ENCODE results near the gene SPRED3. TPM values are rescaled to one million over a fixed set of nuclear protein-coding genes. Genes with fewer than 3 reads are reported as not detected.

Gene SPRED3
- total and polyA plus RNA-seq, 2 of the 8 experiments (the other 6 are each of a cell fraction or from before 2014, with no cell fraction given): 8.1 to 10.3 TPM

Other genes starting within 250 kb of the SPRED3 start
- 15.2 and 15.6 TPM in 2 replicates for gene DPF1, start 164.5 kb upstream of the SPRED3 start, total RNA-seq (2021; fragmentation: NEBNext Ultra II Directional; extraction: Animal tissue kit (Norgen Biotek cat#: 25700))
- gene DPF1, start 164.5 kb upstream of the SPRED3 start, polyA plus RNA-seq (2011; rRNA removed): 12.9 and 20.9 TPM in 2 replicates
- gene PPP1R14A, start 132.3 kb upstream of the SPRED3 start, total RNA-seq (2021; fragmentation: NEBNext Ultra II Directional; extraction: Animal tissue kit (Norgen Biotek cat#: 25700)): 21.8 and 26.3 TPM in 2 replicates
- gene PPP1R14A, start 132.3 kb upstream of the SPRED3 start, polyA plus RNA-seq (2011; rRNA removed): 13.6 and 20.7 TPM in 2 replicates
- gene SPINT2, start 124.1 kb upstream of the SPRED3 start, total RNA-seq (2021; fragmentation: NEBNext Ultra II Directional; extraction: Animal tissue kit (Norgen Biotek cat#: 25700)): 296 and 303 TPM in 2 replicates
- gene SPINT2, start 124.1 kb upstream of the SPRED3 start, polyA plus RNA-seq (2011; rRNA removed): 294 and 376 TPM in 2 replicates
- gene C19orf33, start 84.4 kb upstream of the SPRED3 start, total RNA-seq (2021; fragmentation: NEBNext Ultra II Directional; extraction: Animal tissue kit (Norgen Biotek cat#: 25700)): 4.4 and 6.0 TPM in 2 replicates
- gene C19orf33, start 84.4 kb upstream of the SPRED3 start, polyA plus RNA-seq (2011; rRNA removed): 36.0 and 44.3 TPM in 2 replicates
- gene YIF1B, start 72.8 kb upstream of the SPRED3 start, total RNA-seq (2021; fragmentation: NEBNext Ultra II Directional; extraction: Animal tissue kit (Norgen Biotek cat#: 25700)): 89.6 and 94.3 TPM in 2 replicates
- 305 and 441 TPM in 2 replicates for gene YIF1B, start 72.8 kb upstream of the SPRED3 start, polyA plus RNA-seq (2011; rRNA removed)
- 13.3 and 14.1 TPM in 2 replicates for gene KCNK6, start 68.9 kb upstream of the SPRED3 start, total RNA-seq (2021; fragmentation: NEBNext Ultra II Directional; extraction: Animal tissue kit (Norgen Biotek cat#: 25700))
- 10.6 TPM in 2 replicates for gene KCNK6, start 68.9 kb upstream of the SPRED3 start, polyA plus RNA-seq (2011; rRNA removed)
- 2.8 and 3.1 TPM in 2 replicates for gene CATSPERG, start 52.9 kb upstream of the SPRED3 start, total RNA-seq (2021; fragmentation: NEBNext Ultra II Directional; extraction: Animal tissue kit (Norgen Biotek cat#: 25700))
- 1.4 and 2.6 TPM in 2 replicates for gene CATSPERG, start 52.9 kb upstream of the SPRED3 start, polyA plus RNA-seq (2011; rRNA removed)
- 170 and 183 TPM in 2 replicates for gene PSMD8, start 14.1 kb upstream of the SPRED3 start, total RNA-seq (2021; fragmentation: NEBNext Ultra II Directional; extraction: Animal tissue kit (Norgen Biotek cat#: 25700))
- gene PSMD8, start 14.1 kb upstream of the SPRED3 start, polyA plus RNA-seq (2011; rRNA removed): 410 and 486 TPM in 2 replicates
- 1.2 and 2.7 TPM in 2 replicates for gene GGN, start 663 bp upstream of the SPRED3 start, total RNA-seq (2021; fragmentation: NEBNext Ultra II Directional; extraction: Animal tissue kit (Norgen Biotek cat#: 25700))
- 0.47 and 0.69 TPM in 2 replicates for gene GGN, start 663 bp upstream of the SPRED3 start, polyA plus RNA-seq (2011; rRNA removed)
- gene FAM98C, start 14.4 kb downstream of the SPRED3 start, total RNA-seq (2021; fragmentation: NEBNext Ultra II Directional; extraction: Animal tissue kit (Norgen Biotek cat#: 25700)): 4.6 and 6.1 TPM in 2 replicates
- gene FAM98C, start 14.4 kb downstream of the SPRED3 start, polyA plus RNA-seq (2011; rRNA removed): 9.4 and 12.3 TPM in 2 replicates
- 1.9 and 2.0 TPM in 2 replicates for gene RASGRP4, start 37.5 kb downstream of the SPRED3 start, total RNA-seq (2021; fragmentation: NEBNext Ultra II Directional; extraction: Animal tissue kit (Norgen Biotek cat#: 25700))
- 3.1 and 5.7 TPM in 2 replicates for gene RASGRP4, start 37.5 kb downstream of the SPRED3 start, polyA plus RNA-seq (2011; rRNA removed)
- gene RYR1, start 45.0 kb downstream of the SPRED3 start, total RNA-seq (2021; fragmentation: NEBNext Ultra II Directional; extraction: Animal tissue kit (Norgen Biotek cat#: 25700)): 10.7 and 11.8 TPM in 2 replicates
- 5.8 and 12.3 TPM in 2 replicates for gene RYR1, start 45.0 kb downstream of the SPRED3 start, polyA plus RNA-seq (2011; rRNA removed)
- 10.4 and 14.4 TPM in 2 replicates for gene MAP4K1, start 229.3 kb downstream of the SPRED3 start, total RNA-seq (2021; fragmentation: NEBNext Ultra II Directional; extraction: Animal tissue kit (Norgen Biotek cat#: 25700))
- 9.0 and 22.0 TPM in 2 replicates for gene MAP4K1, start 229.3 kb downstream of the SPRED3 start, polyA plus RNA-seq (2011; rRNA removed)
- 329 and 344 TPM in 2 replicates for gene EIF3K, start 230.5 kb downstream of the SPRED3 start, total RNA-seq (2021; fragmentation: NEBNext Ultra II Directional; extraction: Animal tissue kit (Norgen Biotek cat#: 25700))
- 937 and 977 TPM in 2 replicates for gene EIF3K, start 230.5 kb downstream of the SPRED3 start, polyA plus RNA-seq (2011; rRNA removed)